Central memory CD8-positive, alpha-beta T cell (primary cell): ENCODE results near the gene GABRB1.

Experiments
- ATAC-seq: fragments of 150-1000 bp; cut with Tn5 transposase; replicated peaks from 2 replicates; pipeline ENCODE4 v1.10.0; 2022; ENCODE audit warnings: mild to moderate bottlenecking, moderate FRiP score, moderate number of reproducible peaks; ENCODE audit not compliant: poor library complexity, severe bottlenecking; ENCODE audit errors: extremely low read depth
- DNase-seq, 2 donors: peaks; one replicate each; pipeline ENCODE4 v3.0.0; 2021; ENCODE audit warnings: low spot score in 2 of 2
- H3K27ac Mint-ChIP-seq: one replicate; pipeline ENCODE4 v1.8.0; 2022; ENCODE audit warnings: low read depth, mild to moderate bottlenecking, moderate library complexity, mixed read lengths
- H3K27me3 Mint-ChIP-seq: one replicate; pipeline ENCODE4 v1.8.0; 2022; ENCODE audit warnings: mixed read lengths
- H3K36me3 Mint-ChIP-seq: one replicate; pipeline ENCODE4 v1.8.0; 2022; ENCODE audit warnings: mild to moderate bottlenecking, moderate library complexity, mixed read lengths; ENCODE audit not compliant: insufficient read depth
- H3K4me1 Mint-ChIP-seq: one replicate; pipeline ENCODE4 v1.8.0; 2022; ENCODE audit warnings: mixed read lengths
- H3K4me3 Mint-ChIP-seq: one replicate; pipeline ENCODE4 v1.8.0; 2022; ENCODE audit warnings: mild to moderate bottlenecking, moderate library complexity, mixed read lengths
- H3K9me3 Mint-ChIP-seq: one replicate; pipeline ENCODE4 v1.8.0; 2022; ENCODE audit warnings: mixed read lengths

The GABRB1 gene

GRCh38 chr4:47095884-47096283, 64.5 kb downstream of the GABRB1 start:
- no peaks in the 10 kb centered on the region for H3K9me3 Mint-ChIP-seq
- H3K4me1 Mint-ChIP-seq = no peaks in the 10 kb centered on the region
- H3K27me3 Mint-ChIP-seq = peaks cover 12% of the 10 kb centered on the region
- H3K27ac Mint-ChIP-seq = no peak overlapping the region
- DNase-seq (no peak), ATAC-seq (no peak)
- H3K36me3 Mint-ChIP-seq = no peaks in the 10 kb centered on the region
- no peak overlapping the region for H3K4me3 Mint-ChIP-seq

- Mint-ChIP-seq H3K27me3 (no peaks in the 10 kb centered on the region), H3K36me3 (peaks cover 2% of the 10 kb centered on the region), H3K27ac (no peak overlapping the region), H3K4me3 (no peak overlapping the region), H3K4me1 (no peaks in the 10 kb centered on the region), H3K9me3 (no peaks in the 10 kb centered on the region)
- ATAC-seq (no peak), DNase-seq (no peak)
Measured at GRCh38 chr4:47101453-47101852, 70.1 kb downstream of the GABRB1 start.

- Mint-ChIP-seq H3K36me3 (peaks cover 2% of the 10 kb centered on the region), H3K4me1 (no peaks in the 10 kb centered on the region), H3K27ac (no peak overlapping the region), H3K9me3 (no peaks in the 10 kb centered on the region), H3K4me3 (no peak overlapping the region), H3K27me3 (no peaks in the 10 kb centered on the region)
- DNase-seq (no peak), ATAC-seq (no peak)
Measured at GRCh38 chr4:47104986-47105385, 73.6 kb downstream of the GABRB1 start.

- H3K27ac Mint-ChIP-seq = no peak overlapping the region
- H3K27me3 Mint-ChIP-seq = no peaks in the 10 kb centered on the region
- H3K36me3 Mint-ChIP-seq = peaks cover 2% of the 10 kb centered on the region
- DNase-seq (no peak), ATAC-seq (no peak)
- no peak overlapping the region for H3K4me3 Mint-ChIP-seq
- no peaks in the 10 kb centered on the region for H3K9me3 Mint-ChIP-seq
- no peaks in the 10 kb centered on the region for H3K4me1 Mint-ChIP-seq
Measured at GRCh38 chr4:47106561-47106960, 75.2 kb downstream of the GABRB1 start.

GRCh38 chr4:47109379-47109778, 78.0 kb downstream of the GABRB1 start:
- Mint-ChIP-seq H3K4me3 (no peak overlapping the region), H3K27me3 (peaks cover 15% of the 10 kb centered on the region), H3K4me1 (no peaks in the 10 kb centered on the region), H3K27ac (no peak overlapping the region), H3K36me3 (no peaks in the 10 kb centered on the region), H3K9me3 (no peaks in the 10 kb centered on the region)
- ATAC-seq = no peak
- no peak for DNase-seq

GRCh38 chr4:47110546-47111132, 79.3 kb downstream of the GABRB1 start:
- no peaks in the 10 kb centered on the region for H3K4me1 Mint-ChIP-seq
- H3K4me3 Mint-ChIP-seq = no peak overlapping the region
- H3K27ac Mint-ChIP-seq = no peak overlapping the region
- peaks cover 20% of the 10 kb centered on the region for H3K27me3 Mint-ChIP-seq
- H3K9me3 Mint-ChIP-seq = no peaks in the 10 kb centered on the region
- no peaks in the 10 kb centered on the region for H3K36me3 Mint-ChIP-seq
- DNase-seq = no peak
- ATAC-seq = no peak

- DNase-seq (no peak), ATAC-seq (no peak)
- Mint-ChIP-seq H3K36me3 (no peaks in the 10 kb centered on the region), H3K27ac (no peak overlapping the region), H3K4me1 (no peaks in the 10 kb centered on the region), H3K27me3 (peaks cover 22% of the 10 kb centered on the region), H3K4me3 (no peak overlapping the region), H3K9me3 (no peaks in the 10 kb centered on the region)
Measured at GRCh38 chr4:47118192-47118929, 87.0 kb downstream of the GABRB1 start.

GRCh38 chr4:47120783-47121182, 89.4 kb downstream of the GABRB1 start:
- no peaks in the 10 kb centered on the region for H3K4me1 Mint-ChIP-seq
- no peak for DNase-seq
- no peak overlapping the region for H3K27ac Mint-ChIP-seq
- H3K36me3 Mint-ChIP-seq = no peaks in the 10 kb centered on the region
- no peak for ATAC-seq
- H3K4me3 Mint-ChIP-seq = no peak overlapping the region
- peaks cover 10% of the 10 kb centered on the region for H3K27me3 Mint-ChIP-seq
- no peaks in the 10 kb centered on the region for H3K9me3 Mint-ChIP-seq

- ATAC-seq (peak; percentile 52), DNase-seq (peak in 1 of 2 donors; percentile 27)
- Mint-ChIP-seq H3K27ac (no peak overlapping the region), H3K9me3 (no peaks in the 10 kb centered on the region), H3K36me3 (no peaks in the 10 kb centered on the region), H3K4me3 (no peak overlapping the region), H3K4me1 (no peaks in the 10 kb centered on the region), H3K27me3 (no peaks in the 10 kb centered on the region)
Measured at GRCh38 chr4:47122592-47123291, 91.4 kb downstream of the GABRB1 start.

GRCh38 chr4:47128991-47129390, 97.6 kb downstream of the GABRB1 start:
- H3K27me3 Mint-ChIP-seq = no peaks in the 10 kb centered on the region
- DNase-seq = no peak
- no peaks in the 10 kb centered on the region for H3K4me1 Mint-ChIP-seq
- no peak overlapping the region for H3K27ac Mint-ChIP-seq
- no peak overlapping the region for H3K4me3 Mint-ChIP-seq
- no peak for ATAC-seq
- H3K36me3 Mint-ChIP-seq = no peaks in the 10 kb centered on the region
- no peaks in the 10 kb centered on the region for H3K9me3 Mint-ChIP-seq

- no peak for ATAC-seq
- Mint-ChIP-seq H3K27ac (no peak overlapping the region), H3K36me3 (no peaks in the 10 kb centered on the region), H3K4me1 (no peaks in the 10 kb centered on the region), H3K27me3 (no peaks in the 10 kb centered on the region), H3K4me3 (no peak overlapping the region), H3K9me3 (no peaks in the 10 kb centered on the region)
- no peak for DNase-seq
Measured at GRCh38 chr4:47135210-47135609, 103.8 kb downstream of the GABRB1 start.

GRCh38 chr4:47143261-47143660, 111.9 kb downstream of the GABRB1 start:
- no peak for ATAC-seq
- DNase-seq = no peak
- no peaks in the 10 kb centered on the region for H3K36me3 Mint-ChIP-seq
- H3K4me3 Mint-ChIP-seq = no peak overlapping the region
- H3K9me3 Mint-ChIP-seq = no peaks in the 10 kb centered on the region
- no peaks in the 10 kb centered on the region for H3K4me1 Mint-ChIP-seq
- H3K27me3 Mint-ChIP-seq = peaks cover 26% of the 10 kb centered on the region
- no peak overlapping the region for H3K27ac Mint-ChIP-seq

GRCh38 chr4:47145630-47146029, 114.3 kb downstream of the GABRB1 start:
- Mint-ChIP-seq H3K4me1 (no peaks in the 10 kb centered on the region), H3K9me3 (no peaks in the 10 kb centered on the region), H3K27me3 (peaks cover 26% of the 10 kb centered on the region), H3K36me3 (no peaks in the 10 kb centered on the region), H3K27ac (no peak overlapping the region), H3K4me3 (no peak overlapping the region)
- DNase-seq (no peak), ATAC-seq (no peak)
